ENCODE data around the gene HERC3. TPM values are rescaled to one million over a fixed set of nuclear protein-coding genes. Genes with fewer than 3 reads are reported as not detected.

Gene HERC3
- total RNA-seq, 1 donor from 2014 or later: 14.0 TPM

GRCh38 chr4:88730811-88731210 is 138.5 kb downstream of the HERC3 start:
- Mint-ChIP-seq H3K4me3 (ENCODE audit: unreplicated experiment) (no peak overlapping the region), H3K27me3 (ENCODE audit: unreplicated experiment) (no peaks in the 10 kb centered on the region), H3K27ac (ENCODE audit: unreplicated experiment) (no peak overlapping the region), H3K9me3 (ENCODE audit: unreplicated experiment) (peaks cover 2% of the 10 kb centered on the region), H3K36me3 (ENCODE audit: unreplicated experiment) (no peaks in the 10 kb centered on the region), H3K4me1 (ENCODE audit: low read depth, unreplicated experiment) (peaks cover 17% of the 10 kb centered on the region)
- no peak for TF ChIP-seq CTCF (IDR thresholded peaks at IDR 0.05; ENCODE audit: partially characterized antibody, unreplicated experiment)
- DNase-seq: no peak

- no peak for DNase-seq
- H3K27me3 Mint-ChIP-seq (ENCODE audit: unreplicated experiment): no peaks in the 10 kb centered on the region
- peaks cover 17% of the 10 kb centered on the region for H3K4me1 Mint-ChIP-seq (ENCODE audit: low read depth, unreplicated experiment)
- H3K9me3 Mint-ChIP-seq (ENCODE audit: unreplicated experiment): peaks cover 2% of the 10 kb centered on the region
- no peak overlapping the region for H3K27ac Mint-ChIP-seq (ENCODE audit: unreplicated experiment)
- no peak for TF ChIP-seq CTCF (IDR thresholded peaks at IDR 0.05; ENCODE audit: partially characterized antibody, unreplicated experiment)
- H3K4me3 Mint-ChIP-seq (ENCODE audit: unreplicated experiment): no peak overlapping the region
- H3K36me3 Mint-ChIP-seq (ENCODE audit: unreplicated experiment): no peaks in the 10 kb centered on the region
Observed at GRCh38 chr4:88731381-88731780, 139.1 kb downstream of the HERC3 start.

GRCh38 chr4:88732714-88733368 is 140.6 kb downstream of the HERC3 start:
- no peak for TF ChIP-seq CTCF (IDR thresholded peaks at IDR 0.05; ENCODE audit: partially characterized antibody, unreplicated experiment)
- no peak overlapping the region for H3K4me3 Mint-ChIP-seq (ENCODE audit: unreplicated experiment)

GRCh38 chr4:88734403-88734949 is 142.2 kb downstream of the HERC3 start:
- DNase-seq: no peak
- Mint-ChIP-seq H3K9me3 (ENCODE audit: unreplicated experiment) (peaks cover 2% of the 10 kb centered on the region), H3K27ac (ENCODE audit: unreplicated experiment) (no peak overlapping the region), H3K4me1 (ENCODE audit: low read depth, unreplicated experiment) (peaks cover 11% of the 10 kb centered on the region), H3K27me3 (ENCODE audit: unreplicated experiment) (no peaks in the 10 kb centered on the region), H3K4me3 (ENCODE audit: unreplicated experiment) (no peak overlapping the region), H3K36me3 (ENCODE audit: unreplicated experiment) (no peaks in the 10 kb centered on the region)
- no peak for TF ChIP-seq CTCF (IDR thresholded peaks at IDR 0.05; ENCODE audit: partially characterized antibody, unreplicated experiment)

More at GRCh38 chr4:88732714-88733368, 140.6 kb downstream of the HERC3 start:
- Mint-ChIP-seq H3K27me3 (ENCODE audit: unreplicated experiment) (no peaks in the 10 kb centered on the region), H3K36me3 (ENCODE audit: unreplicated experiment) (no peaks in the 10 kb centered on the region), H3K4me1 (ENCODE audit: low read depth, unreplicated experiment) (peaks cover 15% of the 10 kb centered on the region), H3K27ac (ENCODE audit: unreplicated experiment) (no peak overlapping the region), H3K9me3 (ENCODE audit: unreplicated experiment) (peaks cover 2% of the 10 kb centered on the region)
- no peak for DNase-seq

GRCh38 chr4:88735564-88735963 is 143.3 kb downstream of the HERC3 start:
- H3K27me3 Mint-ChIP-seq (ENCODE audit: unreplicated experiment): no peaks in the 10 kb centered on the region

More at GRCh38 chr4:88735564-88735963, 143.3 kb downstream of the HERC3 start:
- Mint-ChIP-seq H3K4me1 (ENCODE audit: low read depth, unreplicated experiment) (peaks cover 8% of the 10 kb centered on the region), H3K9me3 (ENCODE audit: unreplicated experiment) (peaks cover 2% of the 10 kb centered on the region), H3K4me3 (ENCODE audit: unreplicated experiment) (no peak overlapping the region), H3K36me3 (ENCODE audit: unreplicated experiment) (no peaks in the 10 kb centered on the region), H3K27ac (ENCODE audit: unreplicated experiment) (no peak overlapping the region)
- no peak for DNase-seq
- no peak for TF ChIP-seq CTCF (IDR thresholded peaks at IDR 0.05; ENCODE audit: partially characterized antibody, unreplicated experiment)
